ENCODE data around the gene BABAM2. TPM values are rescaled to one million over a fixed set of nuclear protein-coding genes. Genes with fewer than 3 reads are reported as not detected.
"Not testable (repeated sequence)": the region's sequence is repeated elsewhere in the genome, so short reads cannot be mapped to it uniquely, and the experiment has no call there.

BABAM2 gene
- total RNA-seq, 1 donor from 2014 or later = 25.4 TPM

GRCh38 chr2:27984153-27984552 lies 93.6 kb downstream of the BABAM2 start:
- DNase-seq = no peak

- DNase-seq = no peak
Observed at GRCh38 chr2:27988306-27988705, 97.8 kb downstream of the BABAM2 start.

- no peak for DNase-seq
Observed at GRCh38 chr2:27988718-27989117, 98.2 kb downstream of the BABAM2 start.

- DNase-seq = no peak
Observed at GRCh38 chr2:27989149-27989548, 98.6 kb downstream of the BABAM2 start.

- DNase-seq = no peak
Observed at GRCh38 chr2:27990030-27990590, 99.6 kb downstream of the BABAM2 start.

GRCh38 chr2:27991146-27991545 lies 100.6 kb downstream of the BABAM2 start:
- DNase-seq = peak; percentile 31

GRCh38 chr2:27992787-27993401 lies 102.4 kb downstream of the BABAM2 start:
- DNase-seq = no peak

GRCh38 chr2:27993402-27993787 lies 102.9 kb downstream of the BABAM2 start:
- DNase-seq = no peak

GRCh38 chr2:27993950-27994728 lies 103.6 kb downstream of the BABAM2 start:
- no peak for DNase-seq

GRCh38 chr2:27996156-27996922 lies 105.8 kb downstream of the BABAM2 start:
- DNase-seq = no peak

- no peak for DNase-seq
Observed at GRCh38 chr2:28000287-28000686, 109.8 kb downstream of the BABAM2 start.

GRCh38 chr2:28002181-28002580 lies 111.7 kb downstream of the BABAM2 start:
- no peak for DNase-seq

GRCh38 chr2:28004086-28004485 lies 113.6 kb downstream of the BABAM2 start:
- no peak for DNase-seq

GRCh38 chr2:28009732-28010131 lies 119.2 kb downstream of the BABAM2 start:
- DNase-seq = no peak

GRCh38 chr2:28011322-28011737 lies 120.8 kb downstream of the BABAM2 start:
- DNase-seq = no peak

GRCh38 chr2:28018474-28018873 lies 127.9 kb downstream of the BABAM2 start:
- not testable (repeated sequence) for DNase-seq

- not testable (repeated sequence) for DNase-seq
Observed at GRCh38 chr2:28019521-28019920, 129.0 kb downstream of the BABAM2 start.

GRCh38 chr2:28021898-28022297 lies 131.4 kb downstream of the BABAM2 start:
- no peak for DNase-seq

GRCh38 chr2:28025123-28025522 lies 134.6 kb downstream of the BABAM2 start:
- no peak for DNase-seq

- DNase-seq = not testable (repeated sequence)
Observed at GRCh38 chr2:28026230-28026629, 135.7 kb downstream of the BABAM2 start.

GRCh38 chr2:28028025-28028424 lies 137.5 kb downstream of the BABAM2 start:
- no peak for DNase-seq

GRCh38 chr2:28030600-28030999 lies 140.1 kb downstream of the BABAM2 start:
- no peak for DNase-seq

- DNase-seq = no peak
Observed at GRCh38 chr2:28032816-28033215, 142.3 kb downstream of the BABAM2 start.

Data from skin of body (tissue), 2 donors.